HEK293 (cell line): ENCODE data around the gene AIG1.

Experiments used
- CTCF ChIP-seq: fragments of 450-650 bp; formaldehyde crosslinking; IDR thresholded peaks from 2 replicates; pipeline ENCODE4 v1.5.1; 2016; ENCODE audit warnings: missing biosample characterization, missing genetic modification characterization
- KLF16 ChIP-seq: fragments of 450-650 bp; formaldehyde crosslinking; IDR thresholded peaks from 2 replicates; pipeline ENCODE4 v1.5.1; 2017; ENCODE audit warnings: missing biosample characterization, missing genetic modification characterization
- ZBTB7A ChIP-seq: fragments of 450-650 bp; formaldehyde crosslinking; IDR thresholded peaks from 2 replicates; pipeline ENCODE4 v1.5.1; 2016; ENCODE audit warnings: low read depth, missing biosample characterization, missing genetic modification characterization
- ZIC2 ChIP-seq: fragments of 450-650 bp; formaldehyde crosslinking; IDR thresholded peaks from 2 replicates; pipeline ENCODE4 v1.5.1; 2016; ENCODE audit warnings: missing biosample characterization, missing genetic modification characterization
- ZNF114 ChIP-seq: fragments of 450-650 bp; formaldehyde crosslinking; IDR thresholded peaks from 2 replicates; pipeline ENCODE4 v1.5.0; 2017; ENCODE audit warnings: missing biosample characterization, missing genetic modification characterization
- ZNF341 ChIP-seq: fragments of 450-650 bp; formaldehyde crosslinking; IDR thresholded peaks from 2 replicates; pipeline ENCODE4; 2016; ENCODE audit warnings: low read depth, missing biosample characterization, missing genetic modification characterization
- ZNF549 ChIP-seq: fragments of 450-650 bp; IDR thresholded peaks from 2 replicates; pipeline ENCODE4 v1.5.1; 2018; ENCODE audit warnings: missing biosample characterization, missing genetic modification characterization, mild to moderate bottlenecking, inconsistent platforms, moderate library complexity
- ZSCAN4 ChIP-seq: fragments of 450-650 bp; formaldehyde crosslinking; IDR thresholded peaks from 2 replicates; pipeline ENCODE4 v1.5.1; 2017; ENCODE audit warnings: missing biosample characterization, missing genetic modification characterization

- no peak for TF ChIP-seq ZNF549 (tag by site-specific recombination)
- TF ChIP-seq ZIC2 (tag by site-specific recombination), result peak; percentile 96
- TF ChIP-seq CTCF (tag by site-specific recombination), result no peak
- no peak for TF ChIP-seq ZSCAN4
- no peak for TF ChIP-seq ZBTB7A
- TF ChIP-seq KLF16 (tag by site-specific recombination), result no peak
- no peak for TF ChIP-seq ZNF114
- TF ChIP-seq ZNF341, result no peak
Observed at GRCh38 chr6:143264379-143264778, 203.7 kb downstream of the AIG1 start.
